ENCODE results near the gene CORO7.

Gene CORO7

GRCh38 chr16:4426722-4427372 lies 10.5 kb upstream of the CORO7 start:
- Histone ChIP-seq H4K20me1 (peaks cover 58% of the 10 kb centered on the region; the same call in 1 of the 2 replicates), H3K4me2 (peak overlapping the region; percentile 84), H3K27me3 (no peaks in the 10 kb centered on the region), H3K9ac (peak overlapping the region; percentile 87), H3K4me3 (peak overlapping the region; percentile 89), H3K4me1 (peaks cover 21% of the 10 kb centered on the region), H3K36me3 (peaks cover 42% of the 10 kb centered on the region), H3K9me3 (no peaks in the 10 kb centered on the region), H3K27ac (peak overlapping the region; percentile 93)
- no peak for TF ChIP-seq Cebpa-rat (IDR thresholded peaks at IDR 0.05)

GRCh38 chr16:4426021-4426684 lies 9.8 kb upstream of the CORO7 start:
- Histone ChIP-seq H3K27me3 (no peaks in the 10 kb centered on the region), H3K4me2 (peak overlapping the region; percentile 84), H3K27ac (peak overlapping the region; percentile 93), H3K4me1 (peaks cover 21% of the 10 kb centered on the region), H4K20me1 (peaks cover 51% of the 10 kb centered on the region; the same call in 1 of the 2 replicates), H3K36me3 (peaks cover 35% of the 10 kb centered on the region), H3K9me3 (no peaks in the 10 kb centered on the region), H3K4me3 (peak overlapping the region; percentile 89), H3K9ac (peak overlapping the region; percentile 87)
- TF ChIP-seq Cebpa-rat (IDR thresholded peaks at IDR 0.05): no peak

GRCh38 chr16:4425378-4426020 lies 9.1 kb upstream of the CORO7 start, which contains the start of gene DNAJA3:
Gene DNAJA3 (plus strand): TSS chr16:4425868. CDS start chr16:4425882, 14 bp downstream.
- H3K4me3 ChIP-seq: peak within 1 kb of the TSS; percentile 89

GRCh38 chr16:4420505-4421105 lies 4.2 kb upstream of the CORO7 start:
- no peak overlapping the region for H3K4me3 ChIP-seq
- H3K27me3 ChIP-seq: no peaks in the 10 kb centered on the region
- H3K4me1 ChIP-seq: peaks cover 17% of the 10 kb centered on the region
- no peak overlapping the region for H3K9ac ChIP-seq
- H3K36me3 ChIP-seq: no peaks in the 10 kb centered on the region
- no peaks in the 10 kb centered on the region for H3K9me3 ChIP-seq
- H3K4me2 ChIP-seq: no peak overlapping the region
- H4K20me1 ChIP-seq: peaks cover 7% of the 10 kb centered on the region; the same call in 1 of the 2 replicates
- no peak overlapping the region for H3K27ac ChIP-seq
- TF ChIP-seq Cebpa-rat (IDR thresholded peaks at IDR 0.05): no peak

More at GRCh38 chr16:4425378-4426020, 9.1 kb upstream of the CORO7 start, which contains the start of gene DNAJA3:
- Histone ChIP-seq H3K27me3 (no peaks in the 10 kb centered on the region), H3K9ac (peak within 1 kb of the TSS; percentile 87), H4K20me1 (peaks cover 44% of the 10 kb centered on the region; the same call in 1 of the 2 replicates), H3K36me3 (peaks cover 28% of the 10 kb centered on the region), H3K27ac (peak within 1 kb of the TSS; percentile 93), H3K4me2 (peak within 1 kb of the TSS; percentile 88), H3K4me1 (peaks cover 21% of the 10 kb centered on the region), H3K9me3 (no peaks in the 10 kb centered on the region)
- TF ChIP-seq Cebpa-rat (IDR thresholded peaks at IDR 0.05): no peak

GRCh38 chr16:4419402-4419959 lies 3.1 kb upstream of the CORO7 start:
- Histone ChIP-seq H3K4me1 (peaks cover 21% of the 10 kb centered on the region), H3K36me3 (no peaks in the 10 kb centered on the region), H3K27me3 (no peaks in the 10 kb centered on the region), H4K20me1 (peaks cover 18% of the 10 kb centered on the region), H3K9me3 (no peaks in the 10 kb centered on the region), H3K4me2 (no peak overlapping the region), H3K27ac (no peak overlapping the region), H3K9ac (no peak overlapping the region), H3K4me3 (no peak overlapping the region)
- TF ChIP-seq Cebpa-rat (IDR thresholded peaks at IDR 0.05): no peak

GRCh38 chr16:4415538-4416199 lies 727 bp downstream of the CORO7 start:
- peak overlapping the region; percentile 97 for H3K27ac ChIP-seq
- H3K9me3 ChIP-seq: no peaks in the 10 kb centered on the region
- no peaks in the 10 kb centered on the region for H3K27me3 ChIP-seq
- no peak for TF ChIP-seq Cebpa-rat (IDR thresholded peaks at IDR 0.05)
- peak overlapping the region; percentile 98 for H3K4me2 ChIP-seq
- H3K4me3 ChIP-seq: peak overlapping the region; percentile 99
- peaks cover 28% of the 10 kb centered on the region for H3K36me3 ChIP-seq
- H4K20me1 ChIP-seq: peaks cover 56% of the 10 kb centered on the region
- H3K4me1 ChIP-seq: peaks cover 27% of the 10 kb centered on the region
- H3K9ac ChIP-seq: peak overlapping the region; percentile 97

GRCh38 chr16:4414187-4414917 lies 2.0 kb downstream of the CORO7 start:
- H3K27ac ChIP-seq: peak overlapping the region; percentile 97
- H4K20me1 ChIP-seq: peaks cover 69% of the 10 kb centered on the region
- no peaks in the 10 kb centered on the region for H3K27me3 ChIP-seq
- peak overlapping the region; percentile 99 for H3K4me3 ChIP-seq
- peak overlapping the region; percentile 98 for H3K4me2 ChIP-seq
- no peaks in the 10 kb centered on the region for H3K9me3 ChIP-seq
- peak overlapping the region; percentile 97 for H3K9ac ChIP-seq
- TF ChIP-seq Cebpa-rat (IDR thresholded peaks at IDR 0.05): no peak
- H3K4me1 ChIP-seq: peaks cover 27% of the 10 kb centered on the region
- peaks cover 42% of the 10 kb centered on the region for H3K36me3 ChIP-seq

GRCh38 chr16:4412854-4413253 lies 3.5 kb downstream of the CORO7 start:
- no peak overlapping the region for H3K27ac ChIP-seq
- no peak overlapping the region for H3K9ac ChIP-seq
- H4K20me1 ChIP-seq: peaks cover 84% of the 10 kb centered on the region
- H3K4me3 ChIP-seq: no peak overlapping the region
- peaks cover 57% of the 10 kb centered on the region for H3K36me3 ChIP-seq
- no peak overlapping the region for H3K4me2 ChIP-seq
- H3K4me1 ChIP-seq: peaks cover 27% of the 10 kb centered on the region
- no peaks in the 10 kb centered on the region for H3K9me3 ChIP-seq
- TF ChIP-seq Cebpa-rat (IDR thresholded peaks at IDR 0.05): no peak
- no peaks in the 10 kb centered on the region for H3K27me3 ChIP-seq

Measured in BLaER1 (cell line).